Left kidney (tissue), 8 donors: ENCODE data around the gene RGS12. TPM values are rescaled to one million over a fixed set of nuclear protein-coding genes. Genes with fewer than 3 reads are reported as not detected.

Source experiments
- DNase-seq: peaks from one replicate; pipeline ENCODE4 v3.0.0-alpha.2; 2013
- long read RNA-seq, 8 donors: transcript quantifications; one replicate each; lab custom pipeline, GENCODE V29; 2026
- polyA plus RNA-seq: library from polyadenylated mRNA; unstranded; fragments of 120-200 nt; gene quantifications from one replicate; pipeline ENCODE4 v1.2.1, GENCODE V29; 2013; ENCODE audit not compliant: insufficient read length

RGS12 gene
- 53.4 TPM for polyA plus RNA-seq
- long read RNA-seq, donor 1, partial matches to known transcripts: 0 of 10 reads
- long read RNA-seq, donor 1, other reads (novel, unspliced or antisense): 10 of 10 reads
- long read RNA-seq, donor 2: 0 reads
- long read RNA-seq, donor 3, partial matches to known transcripts: 9 of 10 reads
- long read RNA-seq, donor 3, other reads (novel, unspliced or antisense): 0 of 10 reads
- long read RNA-seq, donor 4: 0 reads
- long read RNA-seq, donor 5, partial matches to known transcripts: 7 of 8 reads
- long read RNA-seq, donor 5, other reads (novel, unspliced or antisense): 0 of 8 reads
- long read RNA-seq, donor 6, partial matches to known transcripts: 0 of 8 reads
- long read RNA-seq, donor 6, other reads (novel, unspliced or antisense): 6 of 8 reads
- long read RNA-seq, donor 7, partial matches to known transcripts: 28 of 28 reads
- long read RNA-seq, donor 7, other reads (novel, unspliced or antisense): 0 of 28 reads
- long read RNA-seq, donor 8: 0 reads

GRCh38 chr4:3292571-3293400 lies at the start of gene RGS12:
TSS of gene RGS12 (plus strand) at chr4:3293021. CDS start at chr4:3316171, 23,150 bp downstream.
- peak; percentile 90 for DNase-seq

GRCh38 chr4:3243136-3243780 lies 49.6 kb upstream of the RGS12 start:
- no peak for DNase-seq

- no peak for DNase-seq
These were observed 48.8 kb upstream of the RGS12 start for GRCh38 chr4:3244002-3244401.

GRCh38 chr4:3244747-3245146 lies 48.1 kb upstream of the RGS12 start:
- DNase-seq: no peak

- DNase-seq: no peak
These were observed 47.1 kb upstream of the RGS12 start for GRCh38 chr4:3245676-3246075.

- no peak for DNase-seq
These were observed 46.1 kb upstream of the RGS12 start for GRCh38 chr4:3246458-3247398.

GRCh38 chr4:3247399-3248177 lies 45.2 kb upstream of the RGS12 start:
- DNase-seq: no peak

- no peak for DNase-seq
These were observed 44.7 kb upstream of the RGS12 start for GRCh38 chr4:3248178-3248480.

GRCh38 chr4:3248811-3249661 lies 43.8 kb upstream of the RGS12 start, which contains the start of gene MSANTD1:
TSS of gene MSANTD1 (plus strand) at chr4:3249159. CDS start at chr4:3249223, 64 bp downstream.
- DNase-seq: peak; percentile 79

GRCh38 chr4:3249711-3250437 lies 42.9 kb upstream of the RGS12 start:
- DNase-seq: no peak

GRCh38 chr4:3250438-3250955 lies 42.3 kb upstream of the RGS12 start:
- no peak for DNase-seq

- DNase-seq: no peak
These were observed 41.7 kb upstream of the RGS12 start for GRCh38 chr4:3250956-3251690.

GRCh38 chr4:3251691-3252479 lies 40.9 kb upstream of the RGS12 start:
- DNase-seq: no peak

GRCh38 chr4:3252480-3252828 lies 40.4 kb upstream of the RGS12 start:
- DNase-seq: no peak

GRCh38 chr4:3252831-3253641 lies 39.8 kb upstream of the RGS12 start:
- no peak for DNase-seq

GRCh38 chr4:3253808-3254207 lies 39.0 kb upstream of the RGS12 start:
- no peak for DNase-seq
